ENCODE results near the gene CHRNA4. TPM values are rescaled to one million over a fixed set of nuclear protein-coding genes. Genes with fewer than 3 reads are reported as not detected.
A peak's percentile ranks its signal among the peaks of the same experiment; 100 is the strongest.

Gene CHRNA4
- total and polyA plus RNA-seq, 2 of the 13 experiments (the other 11 are each of a cell fraction or from before 2014, with no cell fraction given) = not detected

DNA sequence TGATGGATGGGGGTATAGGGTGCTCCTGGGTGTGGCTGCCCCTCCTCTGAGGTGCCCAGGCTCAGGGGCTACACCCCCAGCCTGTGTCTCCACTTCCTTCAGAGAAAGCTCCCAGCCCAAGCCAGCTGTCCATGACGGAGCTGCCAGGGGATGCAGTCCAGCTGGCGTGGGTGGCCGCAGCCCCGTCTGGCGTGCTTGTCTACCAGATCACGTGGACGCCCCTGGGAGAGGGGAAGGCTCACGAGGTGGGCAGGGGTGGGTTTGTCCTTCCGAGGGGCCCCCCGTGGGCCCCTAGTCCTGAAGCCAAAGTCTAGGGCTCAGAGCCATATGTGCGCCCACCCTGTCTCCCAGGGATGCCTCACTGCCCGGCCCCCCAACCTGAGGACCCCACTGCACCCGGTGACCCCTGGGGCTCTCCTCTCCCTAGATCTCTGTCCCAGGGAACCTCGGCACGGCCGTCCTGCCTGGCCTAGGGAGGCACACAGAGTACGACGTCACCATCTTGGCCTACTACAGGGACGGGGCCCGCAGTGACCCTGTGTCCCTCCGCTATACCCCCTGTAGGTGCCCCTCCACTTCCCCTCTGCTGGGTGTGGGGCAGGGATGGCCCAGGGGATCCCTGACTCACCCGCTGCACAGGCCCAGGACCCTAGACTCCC is 48.3 kb downstream of the CHRNA4 start:
- intact Hi-C loops (cut with micrococcal nuclease; ENCODE audit: unreplicated experiment) = no loop called here
- DNase-seq (ENCODE audit: low spot score) = no peak
- ChIA-PET POLR2A (no interaction called here), CTCF (ENCODE audit: low intra/inter-chr PET ratio, low total read pairs) (no interaction called here)
- TF ChIP-seq ZNF530 (CRISPR knock-in tag; IDR thresholded peaks at IDR 0.05; ENCODE audit: low read depth) (no peak), ATF7 (IDR thresholded peaks at IDR 0.05) (0 out of 2 replicates have a peak, but pooled peaks have one; percentile 36), ATF7 (CRISPR knock-in tag; IDR thresholded peaks at IDR 0.05) (no peak), NFE2L1 (CRISPR knock-in tag; IDR thresholded peaks at IDR 0.05; ENCODE audit: borderline replicate concordance) (no peak)
- TF ChIP-seq, protein P1, sequence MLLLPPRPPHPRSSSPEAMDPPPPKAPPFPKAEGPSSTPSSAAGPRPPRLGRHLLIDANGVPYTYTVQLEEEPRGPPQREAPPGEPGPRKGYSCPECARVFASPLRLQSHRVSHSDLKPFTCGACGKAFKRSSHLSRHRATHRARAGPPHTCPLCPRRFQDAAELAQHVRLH (CRISPR knock-in tag; IDR thresholded peaks at IDR 0.05; ENCODE audit: borderline replicate concordance, low read depth) = no peak
- TF ChIP-seq, protein P2, sequence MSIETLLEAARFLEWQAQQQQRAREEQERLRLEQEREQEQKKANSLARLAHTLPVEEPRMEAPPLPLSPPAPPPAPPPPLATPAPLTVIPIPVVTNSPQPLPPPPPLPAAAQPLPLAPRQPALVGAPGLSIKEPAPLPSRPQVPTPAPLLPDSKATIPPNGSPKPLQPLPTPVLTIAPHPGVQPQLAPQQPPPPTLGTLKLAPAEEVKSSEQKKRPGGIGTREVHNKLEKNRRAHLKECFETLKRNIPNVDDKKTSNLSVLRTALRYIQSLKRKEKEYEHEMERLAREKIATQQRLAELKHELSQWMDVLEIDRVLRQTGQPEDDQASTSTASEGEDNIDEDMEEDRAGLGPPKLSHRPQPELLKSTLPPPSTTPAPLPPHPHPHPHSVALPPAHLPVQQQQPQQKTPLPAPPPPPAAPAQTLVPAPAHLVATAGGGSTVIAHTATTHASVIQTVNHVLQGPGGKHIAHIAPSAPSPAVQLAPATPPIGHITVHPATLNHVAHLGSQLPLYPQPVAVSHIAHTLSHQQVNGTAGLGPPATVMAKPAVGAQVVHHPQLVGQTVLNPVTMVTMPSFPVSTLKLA (IDR thresholded peaks at IDR 0.05) = peak; percentile 63; the same call in 1 of the 2 replicates
- TF ChIP-seq, protein P3, sequence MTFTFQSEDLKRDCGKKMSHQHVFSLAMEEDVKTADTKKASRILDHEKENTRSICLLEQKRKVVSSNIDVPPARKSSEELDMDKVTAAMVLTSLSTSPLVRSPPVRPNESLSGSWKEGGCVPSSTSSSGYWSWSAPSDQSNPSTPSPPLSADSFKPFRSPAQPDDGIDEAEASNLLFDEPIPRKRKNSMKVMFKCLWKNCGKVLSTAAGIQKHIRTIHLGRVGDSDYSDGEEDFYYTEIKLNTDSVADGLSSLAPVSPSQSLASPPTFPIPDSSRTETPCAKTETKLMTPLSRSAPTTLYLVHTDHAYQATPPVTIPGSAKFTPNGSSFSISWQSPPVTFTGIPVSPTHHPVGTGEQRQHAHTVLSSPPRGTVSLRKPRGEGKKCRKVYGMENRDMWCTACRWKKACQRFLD (CRISPR knock-in tag; IDR thresholded peaks at IDR 0.05; ENCODE audit: borderline replicate concordance) = no peak
- Histone ChIP-seq H3K4me1 (ENCODE audit: insufficient read depth, low read length) (no peaks in the 10 kb centered on the region), H3K9ac (ENCODE audit: insufficient read depth, low read depth, low read length) (no peak overlapping the region), H3K79me2 (ENCODE audit: insufficient read depth, low read length) (no peaks in the 10 kb centered on the region), H3K27ac (ENCODE audit: extremely low read length, insufficient read depth, low read length) (no peak overlapping the region), H4K20me1 (ENCODE audit: insufficient read depth, low read length) (peaks cover 13% of the 10 kb centered on the region; the same call in 1 of the 2 replicates), H3K4me2 (ENCODE audit: low read depth, low read length) (no peak overlapping the region), H3K36me3 (replicated peaks in 1 of 2; ENCODE audit: control insufficient read depth in 1 of 2, insufficient read depth in 2 of 2, low read length in 2 of 2) (no peaks in the 10 kb centered on the region), H2AFZ (ENCODE audit: low read length) (no peak overlapping the region), H3K4me3 (replicated peaks in 1 of 3; ENCODE audit: insufficient read depth in 1 of 3, low read depth in 2 of 3, low read length in 3 of 3) (no peak overlapping the region), H3K27me3 (ENCODE audit: control insufficient read depth in 1 of 2, insufficient read depth in 2 of 2, low read length in 2 of 2) (peaks cover 13 to 67% of the 10 kb centered on the region in 2 experiments), H3K9me3 (ENCODE audit: low read length) (no peaks in the 10 kb centered on the region)
- FAIRE-seq = no peak
- no peak for ATAC-seq
- no TSS peak for BruUV-seq (replicated peaks)
- in situ Hi-C loops (cut with HindIII; ENCODE audit: extremely low pct_ligation_motif_present, low pct_unique_long_range_greater_than_20kb) = no loop called here
- WGBS (ENCODE audit: low lambda C conversion rate) = 33% methylated on average over 11 of the region's 22 CpGs
